IgD-negative memory B cell (primary cell): ENCODE results near the gene EDEM3. TPM values are rescaled to one million over a fixed set of nuclear protein-coding genes. Genes with fewer than 3 reads are reported as not detected.

ENCODE experiments used
- H3K27ac Mint-ChIP-seq, 3 donors: one replicate each; pipeline ENCODE4 v1.8.0; 2020 to 2022; ENCODE audit warnings: mild to moderate bottlenecking in 3 of 3, mixed read lengths in 3 of 3, moderate library complexity in 1 of 3
- H3K27me3 Mint-ChIP-seq: one replicate; pipeline ENCODE4 v1.8.0; 2021; ENCODE audit warnings: mixed read lengths
- H3K36me3 Mint-ChIP-seq: one replicate; pipeline ENCODE4 v1.8.0; 2020; ENCODE audit warnings: mild to moderate bottlenecking, mixed read lengths
- H3K4me1 Mint-ChIP-seq, 3 donors: one replicate each; pipeline ENCODE4 v1.8.0; 2020 to 2022; ENCODE audit warnings: mixed read lengths in 3 of 3, mild to moderate bottlenecking in 1 of 3
- H3K4me3 Mint-ChIP-seq, 4 donors: one replicate each; pipeline ENCODE4 v1.8.0; 2020 to 2022; ENCODE audit warnings: mild to moderate bottlenecking in 4 of 4, mixed read lengths in 4 of 4, moderate library complexity in 3 of 4
- H3K9me3 Mint-ChIP-seq, 3 donors: one replicate each; pipeline ENCODE4 v1.8.0; 2020 to 2021; ENCODE audit warnings: mixed read lengths in 3 of 3, mild to moderate bottlenecking in 1 of 3
- polyA plus RNA-seq: library from polyadenylated mRNA; unstranded; fragments of 300-500 nt; fragmentation: Illumina TruSeq; gene quantifications from one replicate; pipeline ENCODE4 v1.2.3, GENCODE V29; 2021

EDEM3 gene, protein sequence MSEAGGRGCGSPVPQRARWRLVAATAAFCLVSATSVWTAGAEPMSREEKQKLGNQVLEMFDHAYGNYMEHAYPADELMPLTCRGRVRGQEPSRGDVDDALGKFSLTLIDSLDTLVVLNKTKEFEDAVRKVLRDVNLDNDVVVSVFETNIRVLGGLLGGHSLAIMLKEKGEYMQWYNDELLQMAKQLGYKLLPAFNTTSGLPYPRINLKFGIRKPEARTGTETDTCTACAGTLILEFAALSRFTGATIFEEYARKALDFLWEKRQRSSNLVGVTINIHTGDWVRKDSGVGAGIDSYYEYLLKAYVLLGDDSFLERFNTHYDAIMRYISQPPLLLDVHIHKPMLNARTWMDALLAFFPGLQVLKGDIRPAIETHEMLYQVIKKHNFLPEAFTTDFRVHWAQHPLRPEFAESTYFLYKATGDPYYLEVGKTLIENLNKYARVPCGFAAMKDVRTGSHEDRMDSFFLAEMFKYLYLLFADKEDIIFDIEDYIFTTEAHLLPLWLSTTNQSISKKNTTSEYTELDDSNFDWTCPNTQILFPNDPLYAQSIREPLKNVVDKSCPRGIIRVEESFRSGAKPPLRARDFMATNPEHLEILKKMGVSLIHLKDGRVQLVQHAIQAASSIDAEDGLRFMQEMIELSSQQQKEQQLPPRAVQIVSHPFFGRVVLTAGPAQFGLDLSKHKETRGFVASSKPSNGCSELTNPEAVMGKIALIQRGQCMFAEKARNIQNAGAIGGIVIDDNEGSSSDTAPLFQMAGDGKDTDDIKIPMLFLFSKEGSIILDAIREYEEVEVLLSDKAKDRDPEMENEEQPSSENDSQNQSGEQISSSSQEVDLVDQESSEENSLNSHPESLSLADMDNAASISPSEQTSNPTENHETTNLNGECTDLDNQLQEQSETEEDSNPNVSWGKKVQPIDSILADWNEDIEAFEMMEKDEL
- polyA plus RNA-seq = 7.9 TPM

- Mint-ChIP-seq H3K36me3 (no peaks in the 10 kb centered on the region), H3K4me1 (peaks cover 27 to 31% (median 31%) of the 10 kb centered on the region in 3 donors), H3K9me3 (no peaks in the 10 kb centered on the region), H3K4me3 (peak within 1 kb of the TSS; percentile 91 to 96 (median 95)), H3K27me3 (no peaks in the 10 kb centered on the region), H3K27ac (peak within 1 kb of the TSS; percentile 83 to 95 (median 86))
These were observed at the start of gene EDEM3 for GRCh38 chr1:184754476-184755225. TSS of gene EDEM3 (minus strand) at chr1:184754858. CDS start at chr1:184754646, 212 bp downstream.

- Mint-ChIP-seq H3K4me3 (peak overlapping the region in 1 of 4 donors; percentile 2), H3K9me3 (no peaks in the 10 kb centered on the region), H3K36me3 (no peaks in the 10 kb centered on the region), H3K27ac (peak overlapping the region in 1 of 3 donors; percentile 57), H3K27me3 (no peaks in the 10 kb centered on the region), H3K4me1 (peaks cover 5 to 10% (median 8%) of the 10 kb centered on the region in 3 donors)
These were observed 49.6 kb upstream of the EDEM3 start for GRCh38 chr1:184804220-184804619.

GRCh38 chr1:184803180-184803492 is 48.5 kb upstream of the EDEM3 start:
- H3K36me3 Mint-ChIP-seq = no peaks in the 10 kb centered on the region
- H3K4me1 Mint-ChIP-seq = peaks cover 5 to 10% (median 8%) of the 10 kb centered on the region in 3 donors
- H3K9me3 Mint-ChIP-seq = no peaks in the 10 kb centered on the region
- no peaks in the 10 kb centered on the region for H3K27me3 Mint-ChIP-seq
- no peak overlapping the region for H3K4me3 Mint-ChIP-seq
- no peak overlapping the region for H3K27ac Mint-ChIP-seq

DNA sequence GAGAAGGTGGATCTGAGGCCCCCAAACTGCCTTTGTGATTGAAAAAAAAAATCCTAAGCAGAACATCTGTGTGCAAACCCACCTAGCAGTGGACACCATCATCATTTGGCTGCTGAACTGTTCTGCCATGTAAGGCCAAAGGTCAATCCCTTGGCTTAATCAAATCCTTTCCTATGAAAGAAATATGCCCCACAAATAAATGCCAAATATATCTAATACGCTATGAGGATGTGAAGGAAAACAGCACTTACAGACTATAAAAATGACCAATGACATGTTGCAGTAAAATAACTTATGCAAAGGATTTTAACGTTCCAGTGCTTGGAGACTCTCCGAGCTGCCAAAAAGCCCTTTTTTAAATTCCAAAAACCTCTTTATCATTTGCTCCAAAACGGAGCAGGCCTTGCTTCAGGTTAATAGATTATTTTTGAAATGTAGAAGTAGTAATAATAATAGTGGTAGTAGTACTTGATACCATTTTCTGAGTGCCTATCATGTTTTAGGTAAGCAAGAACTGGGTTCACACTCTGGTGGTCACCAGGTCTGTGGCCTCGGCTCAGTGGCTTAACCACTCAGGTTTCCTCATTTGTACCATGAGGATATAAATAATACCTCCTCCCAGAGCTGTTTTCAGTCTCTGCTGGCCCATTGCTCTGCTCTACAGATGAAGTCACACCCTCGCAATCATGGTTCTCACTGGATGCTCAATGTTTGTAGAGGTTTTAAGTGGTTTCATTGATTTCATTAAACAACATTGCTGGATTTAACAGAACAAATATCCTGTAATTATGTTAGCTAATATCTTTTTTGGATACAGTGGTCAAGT is 47.9 kb upstream of the EDEM3 start:
- no peak overlapping the region for H3K4me3 Mint-ChIP-seq
- H3K4me1 Mint-ChIP-seq = peaks cover 5 to 10% (median 8%) of the 10 kb centered on the region in 3 donors
- no peaks in the 10 kb centered on the region for H3K9me3 Mint-ChIP-seq
- no peaks in the 10 kb centered on the region for H3K27me3 Mint-ChIP-seq
- no peaks in the 10 kb centered on the region for H3K36me3 Mint-ChIP-seq
- H3K27ac Mint-ChIP-seq = peak overlapping the region in 1 of 3 donors; percentile 62

DNA sequence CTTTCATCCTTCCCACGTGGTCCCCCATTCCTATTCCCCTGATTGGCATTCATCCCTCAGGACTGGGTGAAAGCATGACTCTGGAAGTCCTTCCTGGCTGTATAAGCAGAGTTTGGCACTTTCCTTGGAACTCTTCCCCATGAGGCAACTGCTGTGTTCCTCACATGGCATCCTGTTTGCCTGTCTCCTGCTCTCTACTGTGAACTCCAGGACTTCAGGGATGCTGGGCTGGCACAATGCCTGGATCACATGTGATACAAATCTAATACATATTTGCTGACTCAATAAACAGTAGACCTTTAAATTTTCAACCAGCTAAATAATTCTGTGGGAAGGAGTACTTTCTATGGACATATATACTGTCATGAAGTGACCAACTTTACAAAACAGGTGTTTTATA is 46.8 kb upstream of the EDEM3 start:
- Mint-ChIP-seq H3K9me3 (no peaks in the 10 kb centered on the region), H3K4me3 (no peak overlapping the region), H3K27ac (no peak overlapping the region), H3K4me1 (peaks cover 5 to 9% (median 6%) of the 10 kb centered on the region in 3 donors), H3K36me3 (no peaks in the 10 kb centered on the region), H3K27me3 (no peaks in the 10 kb centered on the region)

DNA sequence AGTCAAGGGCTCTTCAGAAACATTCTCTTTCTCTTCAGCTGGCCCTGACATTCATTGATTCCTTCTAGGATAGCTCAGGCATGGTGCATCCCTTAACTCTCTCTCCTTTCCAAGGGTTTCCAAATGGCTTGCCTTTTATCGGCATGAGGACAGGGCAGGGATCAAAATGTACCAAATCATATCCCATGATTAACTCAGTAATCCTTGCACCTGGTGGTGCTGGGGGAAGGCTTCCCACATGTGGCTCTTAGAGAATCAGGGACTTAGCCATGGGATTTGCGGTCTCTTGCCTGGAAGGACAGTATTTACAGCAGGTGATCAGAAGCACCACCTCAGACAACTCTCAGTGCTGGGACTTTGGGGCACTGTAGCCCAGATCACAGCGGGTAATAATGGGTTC is 46.2 kb upstream of the EDEM3 start:
- H3K4me3 Mint-ChIP-seq = no peak overlapping the region
- no peaks in the 10 kb centered on the region for H3K9me3 Mint-ChIP-seq
- H3K27ac Mint-ChIP-seq = no peak overlapping the region
- H3K27me3 Mint-ChIP-seq = no peaks in the 10 kb centered on the region
- peaks cover 4 to 5% (median 5%) of the 10 kb centered on the region in 3 donors for H3K4me1 Mint-ChIP-seq
- no peaks in the 10 kb centered on the region for H3K36me3 Mint-ChIP-seq

DNA sequence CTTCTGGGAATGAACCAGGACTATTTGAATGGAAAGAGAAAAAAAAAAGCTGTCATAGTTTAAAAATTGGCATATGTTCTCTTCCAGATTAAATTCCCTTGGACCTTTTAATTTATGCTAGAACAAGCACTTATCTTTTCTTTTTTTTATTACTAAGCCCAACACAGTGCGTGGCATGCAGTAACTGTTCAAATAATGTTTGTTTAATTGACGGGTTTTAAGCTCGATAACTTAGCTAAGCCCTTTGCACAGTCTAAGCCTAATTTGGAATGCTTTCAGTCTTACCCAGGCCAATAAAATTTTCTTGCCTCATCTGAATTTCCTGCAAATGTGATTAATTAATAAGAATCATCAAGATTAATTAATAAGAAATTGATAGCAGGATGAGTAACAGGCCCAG is 39.3 kb upstream of the EDEM3 start:
- no peaks in the 10 kb centered on the region for H3K27me3 Mint-ChIP-seq
- H3K4me1 Mint-ChIP-seq = no peaks in the 10 kb centered on the region
- H3K36me3 Mint-ChIP-seq = peaks cover 2% of the 10 kb centered on the region
- no peaks in the 10 kb centered on the region for H3K9me3 Mint-ChIP-seq
- H3K4me3 Mint-ChIP-seq = no peak overlapping the region
- H3K27ac Mint-ChIP-seq = no peak overlapping the region

GRCh38 chr1:184792450-184792969 is 37.9 kb upstream of the EDEM3 start:
- no peaks in the 10 kb centered on the region for H3K9me3 Mint-ChIP-seq
- H3K36me3 Mint-ChIP-seq = peaks cover 2% of the 10 kb centered on the region
- H3K4me3 Mint-ChIP-seq = no peak overlapping the region
- H3K27ac Mint-ChIP-seq = no peak overlapping the region
- H3K4me1 Mint-ChIP-seq = no peaks in the 10 kb centered on the region
- no peaks in the 10 kb centered on the region for H3K27me3 Mint-ChIP-seq

- no peaks in the 10 kb centered on the region for H3K27me3 Mint-ChIP-seq
- H3K4me3 Mint-ChIP-seq = no peak overlapping the region
- H3K27ac Mint-ChIP-seq = no peak overlapping the region
- H3K9me3 Mint-ChIP-seq = peaks cover 0 to 2% (median 0%) of the 10 kb centered on the region in 3 donors
- H3K4me1 Mint-ChIP-seq = peaks cover 0 to 4% (median 0%) of the 10 kb centered on the region in 3 donors
- H3K36me3 Mint-ChIP-seq = peaks cover 2% of the 10 kb centered on the region
These were observed 36.9 kb upstream of the EDEM3 start for GRCh38 chr1:184791550-184791900.

GRCh38 chr1:184790642-184791549 is 36.2 kb upstream of the EDEM3 start:
- Mint-ChIP-seq H3K27ac (no peak overlapping the region), H3K27me3 (no peaks in the 10 kb centered on the region), H3K4me3 (no peak overlapping the region), H3K4me1 (peaks cover 0 to 4% (median 0%) of the 10 kb centered on the region in 3 donors), H3K9me3 (peaks cover 0 to 2% (median 0%) of the 10 kb centered on the region in 3 donors), H3K36me3 (peaks cover 2% of the 10 kb centered on the region)

- Mint-ChIP-seq H3K27ac (no peak overlapping the region), H3K4me1 (peaks cover 0 to 4% (median 0%) of the 10 kb centered on the region in 3 donors), H3K27me3 (no peaks in the 10 kb centered on the region), H3K36me3 (peaks cover 6% of the 10 kb centered on the region), H3K9me3 (peaks cover 2 to 7% (median 2%) of the 10 kb centered on the region in 3 donors), H3K4me3 (no peak overlapping the region)
These were observed 35.2 kb upstream of the EDEM3 start for GRCh38 chr1:184789884-184790283.

DNA sequence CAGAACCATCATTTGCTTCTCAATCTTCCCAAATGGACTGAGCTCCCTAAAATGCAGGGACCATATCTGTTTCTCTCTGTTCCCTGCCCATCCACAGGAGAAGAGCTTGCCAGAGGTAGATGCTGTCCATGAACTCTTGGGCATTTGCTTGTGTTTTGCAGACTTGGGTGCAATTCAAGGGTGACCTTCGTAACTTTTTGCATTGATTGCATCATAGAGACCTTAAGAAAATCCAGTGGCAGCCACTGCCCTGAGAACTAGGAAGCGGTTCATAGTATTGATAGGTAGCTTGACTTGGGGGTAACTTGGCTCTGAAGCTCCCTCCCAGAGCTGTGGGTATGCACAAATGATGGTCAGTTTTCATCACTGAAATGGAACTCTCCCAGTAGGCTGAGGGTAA is 34.3 kb upstream of the EDEM3 start:
- Mint-ChIP-seq H3K4me1 (peaks cover 0 to 4% (median 2%) of the 10 kb centered on the region in 3 donors), H3K36me3 (peaks cover 7% of the 10 kb centered on the region), H3K9me3 (peaks cover 2 to 14% (median 7%) of the 10 kb centered on the region in 3 donors), H3K27me3 (no peaks in the 10 kb centered on the region), H3K27ac (no peak overlapping the region), H3K4me3 (no peak overlapping the region)

DNA sequence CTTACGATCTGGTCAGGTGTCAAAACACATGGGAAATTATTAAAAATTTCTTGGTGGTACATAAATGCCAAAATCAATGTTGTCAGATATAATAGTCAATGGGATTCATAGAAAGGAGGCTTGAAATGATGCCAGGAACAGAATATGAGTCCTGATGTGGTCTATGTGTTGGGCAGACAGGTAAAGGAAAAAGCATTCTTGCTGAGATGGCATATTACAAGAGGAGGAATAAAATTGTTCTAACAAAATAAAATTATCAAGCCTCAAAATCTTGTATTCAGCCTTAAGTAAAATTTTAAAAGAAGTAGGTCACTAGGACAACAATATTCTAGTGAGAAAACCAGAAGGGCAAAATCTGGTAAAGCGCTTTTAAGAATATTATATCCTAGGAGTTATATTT is 30.9 kb upstream of the EDEM3 start:
- peaks cover 9 to 23% (median 9%) of the 10 kb centered on the region in 3 donors for H3K9me3 Mint-ChIP-seq

More for the DNA sequence above, 30.9 kb upstream of the EDEM3 start:
- peaks cover 7% of the 10 kb centered on the region for H3K36me3 Mint-ChIP-seq
- H3K4me3 Mint-ChIP-seq = no peak overlapping the region
- peaks cover 0 to 4% (median 2%) of the 10 kb centered on the region in 3 donors for H3K4me1 Mint-ChIP-seq
- H3K27me3 Mint-ChIP-seq = no peaks in the 10 kb centered on the region
- no peak overlapping the region for H3K27ac Mint-ChIP-seq
